GM19043 (cell line): Measurements from ENCODE around the gene ILDR2.
"Not testable (repeated sequence)": the region's sequence is repeated elsewhere in the genome, so short reads cannot be mapped to it uniquely, and the experiment has no call there.

Experiments used
- ATAC-seq: cut with Tn5 transposase; IDR thresholded peaks from one replicate; pipeline ENCODE4 v1.9.1; 2021; ENCODE audit warnings: low read depth; ENCODE audit not compliant: unreplicated experiment

The ILDR2 gene

GRCh38 chr1:166895766-166896165 lies 79.6 kb downstream of the ILDR2 start:
- no peak for ATAC-seq

GRCh38 chr1:166889776-166890175 lies 85.6 kb downstream of the ILDR2 start:
- no peak for ATAC-seq

- ATAC-seq = no peak
These were observed 86.8 kb downstream of the ILDR2 start for GRCh38 chr1:166888373-166889111.

- ATAC-seq = no peak
These were observed 90.4 kb downstream of the ILDR2 start for GRCh38 chr1:166884971-166885370.

GRCh38 chr1:166884040-166884642 lies 91.2 kb downstream of the ILDR2 start:
- ATAC-seq = no peak

- no peak for ATAC-seq
These were observed 92.4 kb downstream of the ILDR2 start for GRCh38 chr1:166882893-166883292.

- not testable (repeated sequence) for ATAC-seq
These were observed 97.0 kb downstream of the ILDR2 start for GRCh38 chr1:166878173-166878917.

- peak; percentile 3 for ATAC-seq
These were observed 98.9 kb downstream of the ILDR2 start for GRCh38 chr1:166876540-166876838.

- peak; percentile 79 for ATAC-seq
These were observed 99.4 kb downstream of the ILDR2 start, which contains the start of gene TADA1 for GRCh38 chr1:166875734-166876539. TADA1 (minus strand) TSS chr1:166876264; CDS start chr1:166876233, 31 bp downstream.

- no peak for ATAC-seq
These were observed 100.0 kb downstream of the ILDR2 start for GRCh38 chr1:166875302-166875733.

GRCh38 chr1:166874464-166874863 lies 100.9 kb downstream of the ILDR2 start:
- ATAC-seq = no peak

- no peak for ATAC-seq
These were observed 104.8 kb downstream of the ILDR2 start for GRCh38 chr1:166870584-166870983.

- ATAC-seq = no peak
These were observed 105.8 kb downstream of the ILDR2 start for GRCh38 chr1:166869318-166870099.

GRCh38 chr1:166868639-166869038 lies 106.7 kb downstream of the ILDR2 start:
- no peak for ATAC-seq

- no peak for ATAC-seq
These were observed 109.4 kb downstream of the ILDR2 start for GRCh38 chr1:166865926-166866325.

GRCh38 chr1:166859597-166859996 lies 115.7 kb downstream of the ILDR2 start:
- no peak for ATAC-seq

GRCh38 chr1:166858726-166859419 lies 116.5 kb downstream of the ILDR2 start:
- no peak for ATAC-seq
